ENCODE data around the gene TNRC6B.

DNA sequence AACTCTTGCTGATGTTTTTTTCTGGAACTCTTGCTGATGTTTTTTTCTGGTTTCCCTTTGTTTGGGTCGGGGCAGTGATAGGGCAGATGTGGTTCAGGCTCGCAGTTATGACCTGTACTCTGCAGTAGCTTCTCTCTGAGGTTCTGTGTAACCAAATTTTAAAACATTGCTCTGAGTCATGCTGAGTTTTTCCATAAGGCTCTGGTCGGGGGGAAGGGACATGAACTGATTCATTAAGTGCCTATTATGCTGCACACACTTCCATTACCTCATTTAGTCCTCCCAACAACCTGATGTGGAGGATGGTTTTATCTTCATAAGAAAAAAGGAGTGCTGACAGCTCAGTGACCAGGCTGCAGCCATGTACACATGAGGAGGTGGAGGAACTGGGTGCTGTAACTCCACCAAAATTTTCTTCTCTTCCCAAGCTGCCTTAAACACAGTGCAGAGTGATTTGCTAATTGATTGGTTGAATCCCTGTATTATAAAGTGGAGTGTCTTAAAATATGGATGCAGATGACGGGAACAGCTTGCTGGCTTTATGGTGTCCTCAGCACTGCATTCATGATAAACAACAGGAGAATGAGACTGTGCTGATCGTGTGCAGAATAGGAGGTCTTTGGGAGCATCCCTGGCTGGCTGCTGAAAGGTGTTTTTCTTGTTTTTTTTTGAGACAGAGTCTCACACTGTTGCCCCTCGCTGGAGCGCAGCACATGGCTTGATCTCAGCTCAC, 19.1 kb downstream of the TNRC6B start:
- no peak for TF ChIP-seq FOXA1 (IDR thresholded peaks at IDR 0.05)
- TF ChIP-seq L3MBTL2 (conservative IDR thresholded peaks at IDR 0.05), result no peak
- no peak for TF ChIP-seq LEF1 (IDR thresholded peaks at IDR 0.05; ENCODE audit: borderline replicate concordance)
- no peak for TF ChIP-seq NFRKB (IDR thresholded peaks at IDR 0.05)
- no peak for TF ChIP-seq FOXM1 (IDR thresholded peaks at IDR 0.05; ENCODE audit: borderline replicate concordance)

Data from HEK293T (cell line).